HepG2 (cell line): ENCODE measurements around the gene EFCAB11. TPM values are rescaled to one million over a fixed set of nuclear protein-coding genes. Genes with fewer than 3 reads are reported as not detected.
A peak's percentile ranks its signal among the peaks of the same experiment; 100 is the strongest.

Experiments
- AGO2 ChIP-seq: fragments of 200-400 bp; formaldehyde crosslinking; optimal IDR thresholded peaks from 2 replicates; pipeline ENCODE3; 2017; ENCODE audit warnings: mild to moderate bottlenecking, low read depth, low read length, moderate library complexity
- CC2D1A ChIP-seq: sonication (generic); formaldehyde crosslinking; IDR thresholded peaks from 2 replicates; pipeline ENCODE4 v1.8.1; 2023; ENCODE audit warnings: mild to moderate bottlenecking, missing genetic modification reagents
- CCDC6 ChIP-seq: sonication (generic); formaldehyde crosslinking; IDR thresholded peaks from 2 replicates; pipeline ENCODE4 v1.8.1; 2022; ENCODE audit warnings: mild to moderate bottlenecking, missing genetic modification reagents, moderate library complexity
- CENPT ChIP-seq: sonication (generic); formaldehyde crosslinking; IDR thresholded peaks from 2 replicates; pipeline ENCODE4 v1.8.0; 2022; ENCODE audit warnings: low read depth, mild to moderate bottlenecking, moderate library complexity, missing genetic modification reagents
- ETV5 ChIP-seq: IDR thresholded peaks from 2 replicates; pipeline ENCODE4 v1.6.1; 2018; ENCODE audit warnings: missing biosample characterization, missing genetic modification reagents, inconsistent platforms, borderline replicate concordance
- JUNB ChIP-seq: sonication (generic); formaldehyde crosslinking; IDR thresholded peaks from 2 replicates; pipeline ENCODE4 v1.8.0; 2022; ENCODE audit warnings: missing genetic modification reagents, mild to moderate bottlenecking, borderline replicate concordance
- MTF1 ChIP-seq: sonication (generic); formaldehyde crosslinking; IDR thresholded peaks from 2 replicates; pipeline ENCODE4 v1.5.0; 2020; ENCODE audit warnings: missing genetic modification reagents
- NFYC ChIP-seq: IDR thresholded peaks from 2 replicates; pipeline ENCODE4 v1.6.1; 2016; ENCODE audit warnings: missing genetic modification reagents, missing compliant biosample characterization
- NR3C1 ChIP-seq: sonication (generic); formaldehyde crosslinking; IDR thresholded peaks from 2 replicates; pipeline ENCODE4 v1.4.0; 2020; ENCODE audit warnings: missing genetic modification reagents
- SOX5 ChIP-seq: IDR thresholded peaks from 2 replicates; pipeline ENCODE4 v1.6.1; 2016; ENCODE audit warnings: borderline replicate concordance
- SPEN ChIP-seq: sonication (generic); formaldehyde crosslinking; IDR thresholded peaks from 2 replicates; pipeline ENCODE4 v1.5.1; 2020; ENCODE audit warnings: low read depth, mild to moderate bottlenecking, missing genetic modification reagents
- THAP11 ChIP-seq: IDR thresholded peaks from 2 replicates; pipeline ENCODE4 v1.6.1; 2016; ENCODE audit warnings: missing biosample characterization, missing genetic modification reagents
- ZFP41 ChIP-seq: sonication (generic); formaldehyde crosslinking; IDR thresholded peaks from 2 replicates; pipeline ENCODE4 v1.4.0; 2020; ENCODE audit warnings: mild to moderate bottlenecking, missing genetic modification reagents, borderline replicate concordance
- ZNF382 ChIP-seq: sonication (generic); formaldehyde crosslinking; IDR thresholded peaks from 2 replicates; pipeline ENCODE4 v1.5.0; 2020; ENCODE audit warnings: missing genetic modification reagents, mild to moderate bottlenecking, borderline replicate concordance
- ZNF547 ChIP-seq: sonication (generic); formaldehyde crosslinking; IDR thresholded peaks from 2 replicates; pipeline ENCODE4 v1.5.1; 2020; ENCODE audit warnings: mild to moderate bottlenecking, missing genetic modification reagents
- ZNF616 ChIP-seq: sonication (generic); formaldehyde crosslinking; IDR thresholded peaks from 2 replicates; pipeline ENCODE4 v1.5.0; 2020; ENCODE audit warnings: low read depth, mild to moderate bottlenecking, missing genetic modification reagents
- ZNF766 ChIP-seq: sonication (generic); formaldehyde crosslinking; IDR thresholded peaks from 2 replicates; pipeline ENCODE4 v1.5.0; 2020; ENCODE audit warnings: missing genetic modification reagents, borderline replicate concordance
- polyA plus RNA-seq, 8 experiments: library from polyadenylated mRNA; depleted of rRNA in 3 of 8; stranded (reverse) in 7 of 8; unstranded in 1 of 8; fragments of >200 nt; fragmentation: Illumina TruSeq in 4 of 8; extraction: Trizol in 4 of 8; gene quantifications; 2 replicates each; pipeline versions ENCODE4 v1.2.1 to v1.2.3, GENCODE V29; 2011 to 2016; ENCODE audit warnings: low read depth in 4 of 8, missing spikeins in 1 of 8, mixed read lengths in 1 of 8; ENCODE audit not compliant: insufficient read depth in 1 of 8
- total RNA-seq, 5 experiments: library from RNA; depleted of rRNA; stranded (reverse); fragments of >200 nt; fragmentation: Illumina TruSeq; extraction: Trizol; gene quantifications; 2 replicates each; pipeline ENCODE4 v1.2.3, GENCODE V29; 2016; ENCODE audit warnings: low read depth in 1 of 5
- TF ChIP-seq, protein P1 (sequence below): sonication (generic); formaldehyde crosslinking; IDR thresholded peaks from 2 replicates; pipeline ENCODE4 v1.8.0; 2022; ENCODE audit warnings: mild to moderate bottlenecking, missing genetic modification reagents, moderate library complexity
- TF ChIP-seq, protein P2 (sequence below): sonication (generic); IDR thresholded peaks from 2 replicates; pipeline ENCODE4 v1.6.1; 2016; ENCODE audit warnings: low read depth, borderline replicate concordance
- TF ChIP-seq, protein P3 (sequence below), 2 experiments: sonication (generic) in 1 of 2; formaldehyde crosslinking in 1 of 2; IDR thresholded peaks; 2 replicates each; pipeline versions ENCODE4 v1.5.1 to v1.6.1; 2011 to 2020; ENCODE audit warnings: borderline replicate concordance in 1 of 2, low read depth in 1 of 2, low read length in 1 of 2, mild to moderate bottlenecking in 1 of 2, missing genetic modification reagents in 1 of 2, moderate library complexity in 1 of 2
- TF ChIP-seq, protein P4 (sequence below): sonication (generic); formaldehyde crosslinking; IDR thresholded peaks from 2 replicates; pipeline ENCODE4 v1.8.0; 2022; ENCODE audit warnings: mild to moderate bottlenecking, missing genetic modification reagents, moderate library complexity
- TF ChIP-seq, protein P5 (sequence below): sonication (generic); formaldehyde crosslinking; IDR thresholded peaks from 2 replicates; pipeline ENCODE4 v1.9.0; 2022; ENCODE audit warnings: low read depth, missing genetic modification reagents

EFCAB11 gene
- total and polyA plus RNA-seq, 2 of the 13 experiments (the other 11 are each of a cell fraction or from before 2014, with no cell fraction given): 8.2 to 31.5 TPM

DNA sequence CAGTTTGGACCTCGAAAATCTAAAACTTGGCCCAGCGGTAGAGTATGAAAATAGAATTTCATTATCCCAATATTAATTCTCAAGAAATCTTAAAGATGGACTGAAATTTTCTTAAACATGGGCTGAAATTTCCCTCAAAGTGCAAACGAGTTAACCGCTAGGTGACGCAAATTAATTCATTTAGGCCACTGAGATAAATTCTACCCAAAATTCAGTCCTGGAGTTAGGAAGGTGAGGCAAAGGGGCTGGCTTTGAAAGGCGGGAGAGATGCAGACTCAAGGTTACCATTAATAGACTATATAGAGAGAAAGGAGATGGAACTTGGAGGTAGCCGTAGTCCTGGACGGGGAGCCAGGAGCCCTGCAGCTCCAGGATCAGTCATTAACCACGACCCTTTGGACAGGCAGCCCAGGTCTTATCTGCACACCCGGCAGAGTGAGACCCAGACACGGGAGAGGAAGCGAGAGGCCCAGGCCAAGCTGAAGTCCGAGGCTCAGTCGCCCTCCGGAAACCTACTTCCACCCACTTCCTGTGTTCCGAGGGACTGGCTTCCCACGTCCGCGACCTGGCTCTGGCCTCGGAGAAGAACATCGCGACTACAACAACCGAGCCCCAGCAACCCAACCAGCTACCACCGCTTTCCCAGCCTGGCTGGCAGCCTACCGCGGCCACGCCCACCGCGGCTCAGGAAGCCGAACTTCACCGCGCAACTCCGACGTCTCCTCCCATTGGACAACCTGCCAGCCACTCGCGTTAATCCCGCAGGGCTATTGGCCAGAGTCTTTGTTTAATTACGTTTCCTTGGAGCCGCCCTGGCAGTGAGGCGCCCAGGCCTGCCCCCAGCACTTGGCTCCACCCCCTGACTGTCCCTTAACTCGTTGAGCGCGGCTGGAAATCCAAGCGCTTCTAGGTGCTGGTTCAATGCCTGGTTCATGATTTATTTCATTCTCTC lies at the start of gene EFCAB11 (continued):
- TF ChIP-seq THAP11 (CRISPR knock-in tag) (peak; percentile 64), AGO2 (no peak), CC2D1A (no peak), ZFP41 (CRISPR knock-in tag) (no peak), NFYC (peak; percentile 98), MTF1 (CRISPR knock-in tag) (no peak), JUNB (CRISPR knock-in tag) (no peak), ETV5 (CRISPR knock-in tag) (peak; percentile 66), ZNF616 (CRISPR knock-in tag) (no peak), SPEN (CRISPR knock-in tag) (peak; percentile 62), ZNF547 (CRISPR knock-in tag) (peak; percentile 75), CCDC6 (CRISPR knock-in tag) (0 out of 2 replicates have a peak, but pooled peaks have one; percentile 12), SOX5 (no peak; the same call in 1 of the 2 replicates), NR3C1 (CRISPR knock-in tag) (no peak), ZNF382 (CRISPR knock-in tag) (no peak), CENPT (no peak), ZNF766 (no peak)
- TF ChIP-seq, protein P1, sequence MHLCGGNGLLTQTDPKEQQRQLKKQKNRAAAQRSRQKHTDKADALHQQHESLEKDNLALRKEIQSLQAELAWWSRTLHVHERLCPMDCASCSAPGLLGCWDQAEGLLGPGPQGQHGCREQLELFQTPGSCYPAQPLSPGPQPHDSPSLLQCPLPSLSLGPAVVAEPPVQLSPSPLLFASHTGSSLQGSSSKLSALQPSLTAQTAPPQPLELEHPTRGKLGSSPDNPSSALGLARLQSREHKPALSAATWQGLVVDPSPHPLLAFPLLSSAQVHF: no peak
- TF ChIP-seq, protein P2, sequence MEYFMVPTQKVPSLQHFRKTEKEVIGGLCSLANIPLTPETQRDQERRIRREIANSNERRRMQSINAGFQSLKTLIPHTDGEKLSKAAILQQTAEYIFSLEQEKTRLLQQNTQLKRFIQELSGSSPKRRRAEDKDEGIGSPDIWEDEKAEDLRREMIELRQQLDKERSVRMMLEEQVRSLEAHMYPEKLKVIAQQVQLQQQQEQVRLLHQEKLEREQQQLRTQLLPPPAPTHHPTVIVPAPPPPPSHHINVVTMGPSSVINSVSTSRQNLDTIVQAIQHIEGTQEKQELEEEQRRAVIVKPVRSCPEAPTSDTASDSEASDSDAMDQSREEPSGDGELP: peak; percentile 48; the same call in 1 of the 2 replicates
- TF ChIP-seq, protein P3, sequence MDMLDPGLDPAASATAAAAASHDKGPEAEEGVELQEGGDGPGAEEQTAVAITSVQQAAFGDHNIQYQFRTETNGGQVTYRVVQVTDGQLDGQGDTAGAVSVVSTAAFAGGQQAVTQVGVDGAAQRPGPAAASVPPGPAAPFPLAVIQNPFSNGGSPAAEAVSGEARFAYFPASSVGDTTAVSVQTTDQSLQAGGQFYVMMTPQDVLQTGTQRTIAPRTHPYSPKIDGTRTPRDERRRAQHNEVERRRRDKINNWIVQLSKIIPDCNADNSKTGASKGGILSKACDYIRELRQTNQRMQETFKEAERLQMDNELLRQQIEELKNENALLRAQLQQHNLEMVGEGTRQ (IDR thresholded peaks at IDR 0.05; ENCODE audit: low read depth, low read length): no peak
- TF ChIP-seq, protein P3 (CRISPR knock-in tag; IDR thresholded peaks at IDR 0.05; ENCODE audit: borderline replicate concordance): no peak; the same call in 1 of the 2 replicates
- TF ChIP-seq, protein P4, sequence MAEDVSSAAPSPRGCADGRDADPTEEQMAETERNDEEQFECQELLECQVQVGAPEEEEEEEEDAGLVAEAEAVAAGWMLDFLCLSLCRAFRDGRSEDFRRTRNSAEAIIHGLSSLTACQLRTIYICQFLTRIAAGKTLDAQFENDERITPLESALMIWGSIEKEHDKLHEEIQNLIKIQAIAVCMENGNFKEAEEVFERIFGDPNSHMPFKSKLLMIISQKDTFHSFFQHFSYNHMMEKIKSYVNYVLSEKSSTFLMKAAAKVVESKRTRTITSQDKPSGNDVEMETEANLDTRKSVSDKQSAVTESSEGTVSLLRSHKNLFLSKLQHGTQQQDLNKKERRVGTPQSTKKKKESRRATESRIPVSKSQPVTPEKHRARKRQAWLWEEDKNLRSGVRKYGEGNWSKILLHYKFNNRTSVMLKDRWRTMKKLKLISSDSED (CRISPR knock-in tag): no peak
- TF ChIP-seq, protein P5, sequence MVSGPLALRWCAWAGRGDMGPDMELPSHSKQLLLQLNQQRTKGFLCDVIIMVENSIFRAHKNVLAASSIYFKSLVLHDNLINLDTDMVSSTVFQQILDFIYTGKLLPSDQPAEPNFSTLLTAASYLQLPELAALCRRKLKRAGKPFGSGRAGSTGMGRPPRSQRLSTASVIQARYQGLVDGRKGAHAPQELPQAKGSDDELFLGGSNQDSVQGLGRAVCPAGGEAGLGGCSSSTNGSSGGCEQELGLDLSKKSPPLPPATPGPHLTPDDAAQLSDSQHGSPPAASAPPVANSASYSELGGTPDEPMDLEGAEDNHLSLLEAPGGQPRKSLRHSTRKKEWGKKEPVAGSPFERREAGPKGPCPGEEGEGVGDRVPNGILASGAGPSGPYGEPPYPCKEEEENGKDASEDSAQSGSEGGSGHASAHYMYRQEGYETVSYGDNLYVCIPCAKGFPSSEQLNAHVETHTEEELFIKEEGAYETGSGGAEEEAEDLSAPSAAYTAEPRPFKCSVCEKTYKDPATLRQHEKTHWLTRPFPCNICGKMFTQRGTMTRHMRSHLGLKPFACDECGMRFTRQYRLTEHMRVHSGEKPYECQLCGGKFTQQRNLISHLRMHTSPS (CRISPR knock-in tag): no peak
